C4-2B (cell line): ENCODE results near the gene KLK6.

ENCODE experiments used
- ZFX ChIP-seq: fragments of 450-650 bp; IDR thresholded peaks from 2 replicates; pipeline ENCODE4 v1.6.1; 2017
- TF ChIP-seq, protein P1 (sequence below): fragments of 450-650 bp; conservative IDR thresholded peaks from 2 replicates; pipeline ENCODE4 v1.5.1; 2017; ENCODE audit warnings: mild to moderate bottlenecking

DNA sequence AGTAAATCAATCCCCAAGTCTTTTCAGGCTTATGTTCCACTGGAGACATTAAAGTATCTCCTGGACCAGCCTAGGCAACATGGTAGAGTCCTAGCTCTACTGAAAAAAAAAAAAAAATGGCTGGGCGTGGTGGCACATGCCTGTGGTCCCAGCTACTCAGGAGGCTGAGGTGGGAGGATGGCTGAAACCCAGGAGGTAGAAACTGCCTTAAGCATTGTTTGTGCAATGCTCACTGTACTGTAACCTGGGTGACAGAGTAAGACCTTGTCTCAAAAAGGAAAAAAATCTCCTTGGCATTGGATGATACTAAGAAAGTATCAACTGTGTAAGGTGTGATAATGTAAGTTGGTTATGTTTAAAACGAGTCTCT, 23.3 kb upstream of the KLK6 start:
- TF ChIP-seq, protein P1, sequence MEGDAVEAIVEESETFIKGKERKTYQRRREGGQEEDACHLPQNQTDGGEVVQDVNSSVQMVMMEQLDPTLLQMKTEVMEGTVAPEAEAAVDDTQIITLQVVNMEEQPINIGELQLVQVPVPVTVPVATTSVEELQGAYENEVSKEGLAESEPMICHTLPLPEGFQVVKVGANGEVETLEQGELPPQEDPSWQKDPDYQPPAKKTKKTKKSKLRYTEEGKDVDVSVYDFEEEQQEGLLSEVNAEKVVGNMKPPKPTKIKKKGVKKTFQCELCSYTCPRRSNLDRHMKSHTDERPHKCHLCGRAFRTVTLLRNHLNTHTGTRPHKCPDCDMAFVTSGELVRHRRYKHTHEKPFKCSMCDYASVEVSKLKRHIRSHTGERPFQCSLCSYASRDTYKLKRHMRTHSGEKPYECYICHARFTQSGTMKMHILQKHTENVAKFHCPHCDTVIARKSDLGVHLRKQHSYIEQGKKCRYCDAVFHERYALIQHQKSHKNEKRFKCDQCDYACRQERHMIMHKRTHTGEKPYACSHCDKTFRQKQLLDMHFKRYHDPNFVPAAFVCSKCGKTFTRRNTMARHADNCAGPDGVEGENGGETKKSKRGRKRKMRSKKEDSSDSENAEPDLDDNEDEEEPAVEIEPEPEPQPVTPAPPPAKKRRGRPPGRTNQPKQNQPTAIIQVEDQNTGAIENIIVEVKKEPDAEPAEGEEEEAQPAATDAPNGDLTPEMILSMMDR, result no peak
- no peak for TF ChIP-seq ZFX
